MM.1S (cell line): ENCODE data around the gene PADI3.

ENCODE experiments used
- CTCF ChIP-seq: fragments of 300-600 bp; sonication (generic); IDR thresholded peaks from 2 replicates; pipeline ENCODE4 v1.5.1; 2016; ENCODE audit warnings: antibody characterized with exemption, low read length, mixed read lengths
- EZH2 ChIP-seq: fragments of 300-600 bp; sonication (generic); optimal IDR thresholded peaks from 2 replicates; pipeline ENCODE3; 2017; ENCODE audit warnings: low read depth, mild to moderate bottlenecking, antibody characterized with exemption, low read length, mixed read lengths
- EZH2phosphoT487 ChIP-seq: fragments of 300-600 bp; sonication (generic); IDR thresholded peaks from 2 replicates; pipeline ENCODE4 v1.6.1; 2018; ENCODE audit warnings: antibody characterized with exemption, low read length

- TF ChIP-seq EZH2 (no peak), CTCF (no peak), EZH2phosphoT487 (no peak)
Observed at GRCh38 chr1:17265162-17265561, 16.3 kb downstream of the PADI3 start.
